Duodenal mucosa (tissue), 2 donors: ENCODE data around the gene STAT3.
"Not testable (repeated sequence)": the region's sequence is repeated elsewhere in the genome, so short reads cannot be mapped to it uniquely, and the experiment has no call there.

Experiments
- H3K27ac ChIP-seq: one replicate; pipeline ENCODE4 v1.7.0; 2013; ENCODE audit warnings: low read depth, low read length
- H3K27me3 ChIP-seq, 2 donors: one replicate each; pipeline ENCODE4 v1.7.0; 2013; ENCODE audit warnings: low read length in 2 of 2, control low read depth in 1 of 2; ENCODE audit not compliant: insufficient read depth in 2 of 2, control insufficient read depth in 1 of 2
- H3K36me3 ChIP-seq, 2 donors: one replicate each; pipeline ENCODE4 v1.7.0; 2013; ENCODE audit warnings: low read length in 2 of 2, control low read depth in 1 of 2; ENCODE audit not compliant: insufficient read depth in 2 of 2, control insufficient read depth in 1 of 2
- H3K4me1 ChIP-seq, 2 donors: one replicate each; pipeline ENCODE4 v1.7.0; 2013; ENCODE audit warnings: low read length in 2 of 2, control low read depth in 1 of 2; ENCODE audit not compliant: insufficient read depth in 2 of 2, control insufficient read depth in 1 of 2
- H3K4me3 ChIP-seq, 2 donors: one replicate each; pipeline ENCODE4 v1.7.0; 2013; ENCODE audit warnings: low read length in 2 of 2, low read depth in 1 of 2
- H3K9ac ChIP-seq, 2 donors: one replicate each; pipeline ENCODE4 v1.7.0; 2013; ENCODE audit warnings: low read length in 2 of 2, low read depth in 1 of 2
- H3K9me3 ChIP-seq, 2 donors: one replicate each; pipeline ENCODE4 v1.7.0; 2013; ENCODE audit warnings: low read length in 2 of 2, control low read depth in 1 of 2; ENCODE audit not compliant: control insufficient read depth in 1 of 2

Gene STAT3

DNA sequence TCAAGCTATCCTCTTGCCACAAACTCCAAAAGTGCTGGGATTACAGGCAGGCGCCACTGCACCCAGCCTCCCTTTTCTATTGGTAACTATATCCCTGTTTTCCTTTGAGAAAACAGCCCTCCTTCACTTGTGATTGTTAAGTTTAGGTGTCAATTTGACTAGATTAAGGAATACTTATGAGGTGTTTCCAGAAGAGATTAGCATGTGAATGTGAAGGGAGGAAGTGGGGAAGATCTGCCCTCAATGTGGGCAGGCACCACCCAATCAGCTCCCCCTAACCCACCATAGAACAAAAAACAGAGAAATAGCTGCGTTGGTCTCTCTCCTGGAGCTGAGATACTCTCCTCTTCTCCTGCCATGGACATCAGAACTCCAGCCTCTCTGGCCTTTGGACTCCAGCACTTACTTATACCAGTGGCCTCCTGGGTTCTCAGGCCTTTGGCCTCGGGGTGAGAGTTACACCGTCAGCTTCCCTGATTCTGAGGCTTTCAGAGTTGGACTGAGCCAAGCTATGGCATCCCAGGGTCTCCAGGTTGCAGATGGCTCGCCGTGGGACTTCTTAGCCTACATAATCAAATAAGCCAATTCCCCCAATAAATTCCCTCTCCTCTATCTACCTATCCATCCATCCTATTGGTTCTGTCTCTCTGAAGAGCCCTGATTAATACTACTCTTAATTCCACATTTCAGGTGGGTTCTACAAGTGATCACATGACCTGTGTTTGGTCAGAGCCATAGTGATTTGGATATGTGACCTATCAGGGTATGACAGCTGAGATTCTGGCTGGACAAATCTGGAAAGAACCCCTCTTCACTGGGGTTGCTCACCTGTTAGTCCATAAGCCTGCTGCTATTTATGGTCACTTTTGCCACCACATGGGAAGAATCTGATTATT is 12.0 kb upstream of the STAT3 start:
- Histone ChIP-seq H3K36me3 (no peaks in the 10 kb centered on the region), H3K27ac (no peak overlapping the region), H3K27me3 (no peaks in the 10 kb centered on the region), H3K4me3 (no peak overlapping the region), H3K4me1 (peaks cover 21 to 25% of the 10 kb centered on the region in 2 donors), H3K9ac (no peak overlapping the region), H3K9me3 (no peaks in the 10 kb centered on the region)

DNA sequence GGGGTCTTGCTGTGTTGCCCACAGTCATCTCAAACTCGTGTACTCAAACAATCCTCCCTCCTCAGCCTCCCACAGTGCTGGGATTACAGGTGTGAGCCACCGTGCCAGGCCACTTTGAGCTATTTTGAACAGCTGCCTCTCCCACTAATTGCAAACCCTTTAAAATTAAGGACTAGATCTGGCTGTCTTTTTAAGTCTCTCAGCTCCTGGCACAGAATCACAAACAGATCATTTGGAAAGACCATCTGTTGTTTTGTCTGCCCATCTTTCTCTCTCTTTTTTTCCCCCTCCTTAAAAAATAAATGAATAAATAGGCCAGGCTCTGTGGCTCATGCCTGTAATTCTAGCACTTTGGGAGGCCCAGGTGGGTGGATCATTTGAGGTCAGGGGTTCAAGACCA is 10.9 kb upstream of the STAT3 start:
- H3K27me3 ChIP-seq, result no peaks in the 10 kb centered on the region
- no peak overlapping the region for H3K27ac ChIP-seq
- H3K4me1 ChIP-seq, result peaks cover 21 to 25% of the 10 kb centered on the region in 2 donors
- H3K9ac ChIP-seq, result no peak overlapping the region
- H3K36me3 ChIP-seq, result no peaks in the 10 kb centered on the region
- no peak overlapping the region for H3K4me3 ChIP-seq
- H3K9me3 ChIP-seq, result no peaks in the 10 kb centered on the region

DNA sequence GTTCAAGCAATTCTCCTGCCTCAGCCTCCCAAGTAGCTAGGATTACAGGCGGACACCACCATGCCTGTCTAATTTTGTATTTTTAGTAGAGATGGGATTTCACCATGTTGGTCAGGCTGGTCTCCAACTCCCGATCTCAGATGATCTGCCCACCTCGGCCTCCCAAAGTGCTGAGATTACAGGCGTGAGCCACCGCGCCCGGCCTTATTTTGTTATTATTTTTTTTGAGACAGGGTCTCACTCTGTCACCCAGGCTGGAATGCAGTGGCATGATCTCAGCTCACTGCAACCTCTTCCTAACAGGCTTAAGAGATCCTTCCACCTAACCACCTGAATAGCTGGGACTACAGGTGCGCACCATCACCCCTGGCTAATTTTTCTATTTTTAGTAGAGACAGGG is 7.4 kb upstream of the STAT3 start:
- H3K4me1 ChIP-seq, H3K36me3 ChIP-seq, H3K4me3 ChIP-seq, H3K9me3 ChIP-seq, H3K27me3 ChIP-seq, H3K27ac ChIP-seq, H3K9ac ChIP-seq: not testable (repeated sequence)

DNA sequence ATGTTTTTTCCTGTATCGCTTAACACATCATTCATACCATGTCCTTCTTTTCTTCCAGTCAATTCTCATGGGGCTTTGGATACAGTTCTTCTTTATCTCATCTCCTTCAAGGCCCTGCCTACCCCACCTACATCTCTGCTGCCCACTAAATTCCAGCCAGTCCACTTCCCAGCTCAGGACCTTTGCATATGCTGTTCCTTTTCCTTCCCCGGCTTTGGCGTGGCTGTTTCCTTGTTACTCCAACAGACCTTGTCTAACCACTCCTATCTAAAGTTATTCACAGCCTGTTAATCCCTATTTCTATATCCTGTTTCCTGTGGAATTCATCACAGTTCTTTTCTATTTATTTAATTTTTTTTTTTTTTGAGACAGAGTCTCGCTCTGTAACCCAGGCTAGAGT is 6.6 kb upstream of the STAT3 start:
- H3K4me1 ChIP-seq, result peaks cover 0 to 6% of the 10 kb centered on the region in 2 donors
- no peaks in the 10 kb centered on the region for H3K36me3 ChIP-seq
- H3K9ac ChIP-seq, result no peak overlapping the region
- H3K27ac ChIP-seq, result no peak overlapping the region
- no peaks in the 10 kb centered on the region for H3K27me3 ChIP-seq
- H3K9me3 ChIP-seq, result no peaks in the 10 kb centered on the region
- H3K4me3 ChIP-seq, result no peak overlapping the region

DNA sequence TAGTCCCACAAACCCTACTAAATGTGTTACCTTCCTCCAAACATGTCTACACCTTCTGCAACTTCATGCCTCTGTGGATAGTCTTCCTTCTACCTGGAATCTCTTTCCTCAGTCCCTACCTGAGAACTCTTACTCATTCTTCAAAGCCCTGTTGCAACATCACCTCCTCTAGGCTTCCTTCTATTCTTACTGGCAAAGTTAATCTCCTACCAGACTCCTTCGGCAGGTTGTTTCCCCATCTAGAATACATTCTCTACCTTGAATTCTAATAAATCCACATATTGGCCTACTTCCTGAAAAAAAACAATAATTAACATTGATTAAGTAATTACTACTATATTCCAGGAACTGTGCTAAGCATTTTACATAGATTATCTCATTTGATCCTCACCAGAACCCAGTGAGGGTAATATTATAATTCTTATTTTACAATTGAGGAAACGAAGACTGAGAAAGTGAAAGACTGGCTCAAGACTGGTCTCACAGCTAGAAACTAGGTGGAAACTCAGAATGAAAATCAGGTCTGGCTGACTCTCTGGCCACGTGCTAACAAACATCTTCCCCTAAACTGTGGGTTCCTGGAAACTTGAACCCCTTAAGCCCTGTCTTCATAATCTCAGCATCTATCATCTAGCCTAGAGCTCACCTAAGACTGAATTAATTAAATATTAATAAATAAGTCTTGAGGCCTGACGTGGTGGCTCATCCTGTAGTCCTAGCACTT is 4.6 kb upstream of the STAT3 start:
- no peaks in the 10 kb centered on the region for H3K9me3 ChIP-seq
- H3K36me3 ChIP-seq, result no peaks in the 10 kb centered on the region
- H3K27me3 ChIP-seq, result no peaks in the 10 kb centered on the region
- no peak overlapping the region for H3K27ac ChIP-seq
- no peak overlapping the region for H3K9ac ChIP-seq
- H3K4me1 ChIP-seq, result peaks cover 5 to 11% of the 10 kb centered on the region in 2 donors
- H3K4me3 ChIP-seq, result no peak overlapping the region

DNA sequence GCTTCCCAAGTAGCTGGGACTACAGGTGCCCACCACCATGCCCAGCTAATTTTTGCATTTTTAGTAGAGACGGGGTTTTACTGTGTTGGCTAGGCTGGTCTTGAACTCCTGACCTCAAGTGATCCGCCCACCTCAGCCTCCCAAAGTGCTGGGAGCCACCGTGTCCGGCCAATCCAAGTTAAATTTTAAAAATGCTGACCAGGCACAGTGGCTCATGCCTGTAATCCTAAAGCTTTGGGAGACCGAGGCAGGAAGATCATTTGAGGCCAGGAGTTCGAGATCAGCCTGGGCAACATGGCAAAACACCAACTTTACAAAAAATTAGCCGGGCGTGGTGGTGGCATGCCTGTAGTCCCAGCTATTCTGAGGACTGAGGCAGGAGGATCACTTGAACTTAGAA is 3.2 kb upstream of the STAT3 start:
- H3K9me3 ChIP-seq, H3K27ac ChIP-seq, H3K9ac ChIP-seq, H3K36me3 ChIP-seq, H3K27me3 ChIP-seq, H3K4me3 ChIP-seq: not testable (repeated sequence)
- H3K4me1 ChIP-seq, result peaks cover 15 to 18% of the 10 kb centered on the region in 2 donors

DNA sequence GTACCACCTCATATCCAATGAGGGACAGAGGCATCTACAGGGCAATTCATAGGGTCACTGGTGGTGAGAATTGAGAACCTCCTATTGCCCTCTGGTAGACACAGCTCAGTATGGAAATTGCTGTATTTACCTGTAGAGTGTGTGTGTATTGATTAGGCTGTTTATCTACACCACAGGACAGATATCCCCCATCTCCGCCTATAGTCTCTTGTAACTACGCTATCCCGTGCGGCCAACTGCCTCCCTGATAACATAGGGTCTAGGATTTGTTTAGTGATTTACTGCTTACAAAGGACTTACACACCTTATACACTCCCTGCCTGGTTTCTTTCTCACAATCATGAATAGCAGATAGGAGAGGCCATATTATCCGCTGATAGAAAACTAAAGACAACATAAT is 1.7 kb upstream of the STAT3 start:
- Histone ChIP-seq H3K9ac (peak overlapping the region in 1 of 2 donors; percentile 94), H3K4me1 (peaks cover 23 to 25% of the 10 kb centered on the region in 2 donors), H3K4me3 (no peak overlapping the region), H3K36me3 (no peaks in the 10 kb centered on the region), H3K9me3 (no peaks in the 10 kb centered on the region), H3K27ac (no peak overlapping the region), H3K27me3 (no peaks in the 10 kb centered on the region)

DNA sequence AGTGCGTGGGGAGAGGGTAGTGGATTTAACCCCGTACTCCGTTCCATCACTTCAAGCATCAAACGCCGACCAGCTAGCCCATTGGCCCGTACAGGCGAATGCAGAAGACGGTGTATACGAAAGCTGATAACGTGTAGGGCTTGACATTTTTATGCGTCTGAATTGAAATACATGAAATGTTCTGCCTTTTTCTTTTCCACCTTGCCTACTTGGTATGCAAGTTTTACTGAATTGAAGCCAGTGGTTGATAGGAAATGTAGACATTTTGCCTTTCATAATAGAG is 834 bp upstream of the STAT3 start:
- Histone ChIP-seq H3K36me3 (no peaks in the 10 kb centered on the region), H3K27ac (peak overlapping the region; percentile 97), H3K9me3 (no peaks in the 10 kb centered on the region), H3K4me1 (peaks cover 23 to 25% of the 10 kb centered on the region in 2 donors), H3K27me3 (no peaks in the 10 kb centered on the region), H3K9ac (peak overlapping the region; percentile 94 to 95), H3K4me3 (peak overlapping the region; percentile 84 to 85)

DNA sequence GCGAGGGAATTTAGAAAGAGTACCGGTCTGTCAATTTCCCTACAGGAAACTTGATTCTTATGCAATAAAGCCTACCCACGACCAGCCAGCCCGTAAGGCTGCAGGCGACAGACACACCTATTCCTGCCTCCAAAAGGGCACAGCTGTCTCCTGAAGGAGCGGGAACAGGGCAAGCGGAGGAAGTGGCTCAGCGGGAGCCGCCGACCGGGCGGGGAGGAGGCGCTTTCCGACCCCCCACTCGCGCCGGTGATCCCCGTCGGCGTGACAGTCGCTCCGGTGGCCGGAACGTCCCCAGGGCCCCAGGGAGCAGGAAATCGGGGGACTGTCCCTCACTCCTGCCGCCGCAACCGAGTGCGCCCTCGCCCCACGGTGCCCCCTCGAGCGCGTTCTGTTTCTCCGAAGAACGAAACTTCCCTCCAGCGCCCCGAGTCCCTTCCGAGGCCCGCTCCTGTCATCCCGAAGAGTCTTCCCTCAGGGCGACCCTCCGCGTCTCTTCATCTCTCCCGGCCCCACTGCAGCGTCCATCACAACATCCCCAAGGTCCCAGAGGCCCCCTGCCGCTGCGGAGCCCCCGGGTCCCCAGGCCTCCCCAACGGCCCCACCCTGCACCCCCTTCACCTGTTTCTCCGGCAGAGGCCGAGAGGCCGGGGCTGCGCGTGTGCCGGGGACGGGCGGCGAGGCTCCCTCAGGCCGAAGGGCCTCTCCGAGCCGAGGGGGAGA is 421 bp downstream of the STAT3 start:
- Histone ChIP-seq H3K36me3 (no peaks in the 10 kb centered on the region), H3K4me3 (peak overlapping the region; percentile 75 to 79), H3K9ac (peak overlapping the region; percentile 79 to 90), H3K4me1 (peaks cover 23 to 25% of the 10 kb centered on the region in 2 donors), H3K27ac (peak overlapping the region; percentile 97), H3K27me3 (no peaks in the 10 kb centered on the region), H3K9me3 (no peaks in the 10 kb centered on the region)
